ENCODE results near the gene MAGI3.

GRCh38 chr1:113615425-113615824 is 225.1 kb downstream of the MAGI3 start:
- no peak for TF ChIP-seq CTCF (conservative IDR thresholded peaks at IDR 0.05; ENCODE audit: low read length)
- no peak for TF ChIP-seq EZH2phosphoT487 (IDR thresholded peaks at IDR 0.05; ENCODE audit: borderline replicate concordance)

Data from Loucy (cell line).